ENCODE data around the gene CACNA1C. TPM values are rescaled to one million over a fixed set of nuclear protein-coding genes. Genes with fewer than 3 reads are reported as not detected.

CACNA1C gene
- total RNA-seq, 2 donors from 2014 or later: 8.1 to 18.2 TPM

DNA sequence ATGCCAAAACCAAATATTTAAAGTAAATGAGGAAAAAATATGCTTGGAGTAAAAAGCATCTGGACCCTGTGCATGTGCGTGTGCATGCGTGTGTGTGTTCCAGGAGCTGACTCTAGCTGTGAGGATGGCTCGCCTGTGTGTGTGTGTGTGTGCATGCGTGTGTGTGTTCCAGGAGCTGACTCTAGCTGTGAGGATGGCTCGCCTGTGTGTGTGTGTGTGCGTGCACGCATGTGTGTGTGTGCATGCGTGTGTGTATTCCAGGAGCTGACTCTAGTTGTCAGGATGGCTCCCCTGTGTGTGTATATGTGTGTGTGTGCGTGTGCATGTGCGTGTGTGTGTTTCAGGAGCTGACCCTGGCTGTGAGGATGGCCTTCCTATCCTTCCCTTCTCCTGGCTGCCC is 357.7 kb downstream of the CACNA1C start:
- H3K4me3 ChIP-seq: no peak overlapping the region
- DNase-seq (ENCODE audit: low spot score): no peak
- H3K9me3 ChIP-seq: no peaks in the 10 kb centered on the region
- H3K36me3 ChIP-seq: no peaks in the 10 kb centered on the region
- no peaks in the 10 kb centered on the region for H3K27me3 ChIP-seq (replicated peaks; ENCODE audit: insufficient read depth)
- WGBS: 93% methylated on average over 10 of the region's 10 CpGs
- TF ChIP-seq, protein P1, sequence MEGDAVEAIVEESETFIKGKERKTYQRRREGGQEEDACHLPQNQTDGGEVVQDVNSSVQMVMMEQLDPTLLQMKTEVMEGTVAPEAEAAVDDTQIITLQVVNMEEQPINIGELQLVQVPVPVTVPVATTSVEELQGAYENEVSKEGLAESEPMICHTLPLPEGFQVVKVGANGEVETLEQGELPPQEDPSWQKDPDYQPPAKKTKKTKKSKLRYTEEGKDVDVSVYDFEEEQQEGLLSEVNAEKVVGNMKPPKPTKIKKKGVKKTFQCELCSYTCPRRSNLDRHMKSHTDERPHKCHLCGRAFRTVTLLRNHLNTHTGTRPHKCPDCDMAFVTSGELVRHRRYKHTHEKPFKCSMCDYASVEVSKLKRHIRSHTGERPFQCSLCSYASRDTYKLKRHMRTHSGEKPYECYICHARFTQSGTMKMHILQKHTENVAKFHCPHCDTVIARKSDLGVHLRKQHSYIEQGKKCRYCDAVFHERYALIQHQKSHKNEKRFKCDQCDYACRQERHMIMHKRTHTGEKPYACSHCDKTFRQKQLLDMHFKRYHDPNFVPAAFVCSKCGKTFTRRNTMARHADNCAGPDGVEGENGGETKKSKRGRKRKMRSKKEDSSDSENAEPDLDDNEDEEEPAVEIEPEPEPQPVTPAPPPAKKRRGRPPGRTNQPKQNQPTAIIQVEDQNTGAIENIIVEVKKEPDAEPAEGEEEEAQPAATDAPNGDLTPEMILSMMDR (IDR thresholded peaks at IDR 0.05): no peak
- TF ChIP-seq POLR2A (IDR thresholded peaks at IDR 0.05): no peak
- no peak for TF ChIP-seq POLR2AphosphoS5 (IDR thresholded peaks at IDR 0.05)
- intact Hi-C loops (cut with DNase I): no loop called here
- no peak overlapping the region for H3K27ac ChIP-seq
- H3K4me1 ChIP-seq (replicated peaks): no peaks in the 10 kb centered on the region

- no peaks in the 10 kb centered on the region for H3K27me3 ChIP-seq (replicated peaks; ENCODE audit: insufficient read depth)
- H3K27ac ChIP-seq: no peak overlapping the region
- H3K9me3 ChIP-seq: no peaks in the 10 kb centered on the region
- H3K4me3 ChIP-seq: no peak overlapping the region
- TF ChIP-seq, protein P1 (IDR thresholded peaks at IDR 0.05): no peak
- TF ChIP-seq POLR2AphosphoS5 (IDR thresholded peaks at IDR 0.05): no peak
- TF ChIP-seq POLR2A (IDR thresholded peaks at IDR 0.05): no peak
- WGBS: 95% methylated on average over 7 of the region's 7 CpGs
- intact Hi-C loops (cut with DNase I): no loop called here
- H3K36me3 ChIP-seq: no peaks in the 10 kb centered on the region
- no peaks in the 10 kb centered on the region for H3K4me1 ChIP-seq (replicated peaks)
- DNase-seq (ENCODE audit: low spot score): no peak
Measured at GRCh38 chr12:2411011-2411410, 358.2 kb downstream of the CACNA1C start.

DNA sequence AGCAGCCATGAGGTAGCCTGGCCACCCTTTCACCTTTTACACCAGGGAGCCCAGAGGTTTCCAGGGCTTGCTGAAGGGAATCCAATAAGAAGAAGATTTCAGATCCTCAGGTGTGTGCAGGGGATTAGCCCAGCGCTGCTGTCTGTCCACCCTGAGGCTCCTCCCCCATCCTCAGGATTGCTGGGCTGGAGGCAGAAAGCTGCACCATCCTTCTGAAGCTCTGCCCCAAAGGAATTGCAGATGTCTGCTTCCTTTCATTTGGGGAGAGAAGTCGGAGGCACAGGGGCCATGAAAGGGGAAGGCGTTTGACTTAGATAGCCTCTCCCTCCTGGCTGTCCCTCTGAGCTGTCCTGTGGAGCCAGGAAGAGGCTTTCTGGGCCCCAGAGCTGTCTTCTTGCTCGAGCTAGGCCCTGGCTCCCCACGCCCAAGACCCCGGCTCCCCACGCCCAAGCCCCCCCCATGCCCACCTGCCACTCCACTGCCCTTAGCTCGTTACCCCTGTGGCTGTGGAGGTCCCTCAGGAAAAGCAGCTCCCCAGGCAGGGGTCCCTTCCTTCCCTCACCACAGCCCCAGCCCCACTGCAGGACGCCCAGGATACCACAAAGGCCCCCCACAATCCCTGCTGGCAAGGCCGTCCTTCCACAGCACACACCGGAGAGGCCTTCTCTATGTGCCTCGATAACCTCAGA is 359.0 kb downstream of the CACNA1C start:
- Histone ChIP-seq H3K9me3 (no peaks in the 10 kb centered on the region), H3K27ac (no peak overlapping the region), H3K36me3 (no peaks in the 10 kb centered on the region), H3K4me3 (no peak overlapping the region), H3K27me3 (replicated peaks; ENCODE audit: insufficient read depth) (no peaks in the 10 kb centered on the region), H3K4me1 (replicated peaks) (no peaks in the 10 kb centered on the region)
- WGBS: 93% methylated on average over 12 of the region's 12 CpGs
- intact Hi-C loops (cut with DNase I): no loop called here
- TF ChIP-seq POLR2A (IDR thresholded peaks at IDR 0.05) (no peak), POLR2AphosphoS5 (IDR thresholded peaks at IDR 0.05) (no peak)
- TF ChIP-seq, protein P1 (IDR thresholded peaks at IDR 0.05): no peak
- DNase-seq (ENCODE audit: low spot score): no peak

DNA sequence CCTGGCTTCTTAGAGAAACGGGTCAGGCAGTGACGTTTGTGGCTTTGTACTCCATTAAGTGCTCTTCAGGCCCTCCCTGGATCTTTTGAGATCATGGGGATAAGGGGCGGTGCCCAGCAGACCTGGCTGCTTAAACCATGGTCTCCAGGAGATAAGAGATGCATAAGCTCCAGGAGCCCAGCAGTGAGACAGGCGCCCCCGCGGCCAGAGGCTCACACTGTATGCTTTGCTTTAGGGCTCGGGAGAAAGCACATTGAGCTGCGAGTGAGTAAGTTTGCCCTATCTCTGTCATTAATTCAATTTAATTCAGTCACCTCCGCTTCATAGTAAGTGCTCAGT is 359.5 kb downstream of the CACNA1C start:
- WGBS: 86% methylated on average over 9 of the region's 9 CpGs
- no peaks in the 10 kb centered on the region for H3K4me1 ChIP-seq (replicated peaks)
- H3K27ac ChIP-seq: no peak overlapping the region
- H3K27me3 ChIP-seq (replicated peaks; ENCODE audit: insufficient read depth): no peaks in the 10 kb centered on the region
- no peaks in the 10 kb centered on the region for H3K36me3 ChIP-seq
- TF ChIP-seq POLR2A (IDR thresholded peaks at IDR 0.05): no peak
- no peak for TF ChIP-seq POLR2AphosphoS5 (IDR thresholded peaks at IDR 0.05)
- TF ChIP-seq, protein P1 (IDR thresholded peaks at IDR 0.05): no peak
- H3K9me3 ChIP-seq: no peaks in the 10 kb centered on the region
- no peak for DNase-seq (ENCODE audit: low spot score)
- H3K4me3 ChIP-seq: no peak overlapping the region
- intact Hi-C loops (cut with DNase I): no loop called here

DNA sequence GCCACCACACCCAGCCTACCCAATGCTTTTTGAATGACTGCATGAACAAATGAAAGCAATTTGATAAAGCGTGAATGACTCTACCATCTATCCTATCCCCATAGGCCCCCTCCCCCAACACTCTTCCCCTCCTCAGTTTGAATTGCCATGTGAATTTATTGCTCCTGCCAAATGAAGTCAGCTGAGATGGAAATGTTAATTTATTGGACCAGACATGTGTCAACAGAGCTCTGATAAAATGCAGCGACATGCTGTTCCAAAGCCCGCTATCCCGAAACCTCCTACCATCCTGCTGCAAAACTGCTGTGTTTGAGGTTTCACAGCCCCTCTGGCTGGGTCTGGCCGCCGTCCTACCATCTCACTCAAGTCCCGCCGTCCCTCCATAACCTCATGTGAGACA is 360.5 kb downstream of the CACNA1C start:
- intact Hi-C loops (cut with DNase I): no loop called here
- Histone ChIP-seq H3K4me1 (replicated peaks) (no peaks in the 10 kb centered on the region), H3K4me3 (no peak overlapping the region), H3K27me3 (replicated peaks; ENCODE audit: insufficient read depth) (no peaks in the 10 kb centered on the region), H3K9me3 (no peaks in the 10 kb centered on the region), H3K27ac (no peak overlapping the region), H3K36me3 (no peaks in the 10 kb centered on the region)
- no peak for DNase-seq (ENCODE audit: low spot score)
- TF ChIP-seq POLR2A (IDR thresholded peaks at IDR 0.05) (no peak), POLR2AphosphoS5 (IDR thresholded peaks at IDR 0.05) (no peak)
- TF ChIP-seq, protein P1 (IDR thresholded peaks at IDR 0.05): no peak
- WGBS: 97% methylated on average over 8 of the region's 8 CpGs
